ENCODE results near the gene CHST10. TPM values are rescaled to one million over a fixed set of nuclear protein-coding genes. Genes with fewer than 3 reads are reported as not detected.
"Not testable (repeated sequence)": the region's sequence is repeated elsewhere in the genome, so short reads cannot be mapped to it uniquely, and the experiment has no call there.

The CHST10 gene
- total RNA-seq, 1 donor from 2014 or later: 0.50 TPM

DNA sequence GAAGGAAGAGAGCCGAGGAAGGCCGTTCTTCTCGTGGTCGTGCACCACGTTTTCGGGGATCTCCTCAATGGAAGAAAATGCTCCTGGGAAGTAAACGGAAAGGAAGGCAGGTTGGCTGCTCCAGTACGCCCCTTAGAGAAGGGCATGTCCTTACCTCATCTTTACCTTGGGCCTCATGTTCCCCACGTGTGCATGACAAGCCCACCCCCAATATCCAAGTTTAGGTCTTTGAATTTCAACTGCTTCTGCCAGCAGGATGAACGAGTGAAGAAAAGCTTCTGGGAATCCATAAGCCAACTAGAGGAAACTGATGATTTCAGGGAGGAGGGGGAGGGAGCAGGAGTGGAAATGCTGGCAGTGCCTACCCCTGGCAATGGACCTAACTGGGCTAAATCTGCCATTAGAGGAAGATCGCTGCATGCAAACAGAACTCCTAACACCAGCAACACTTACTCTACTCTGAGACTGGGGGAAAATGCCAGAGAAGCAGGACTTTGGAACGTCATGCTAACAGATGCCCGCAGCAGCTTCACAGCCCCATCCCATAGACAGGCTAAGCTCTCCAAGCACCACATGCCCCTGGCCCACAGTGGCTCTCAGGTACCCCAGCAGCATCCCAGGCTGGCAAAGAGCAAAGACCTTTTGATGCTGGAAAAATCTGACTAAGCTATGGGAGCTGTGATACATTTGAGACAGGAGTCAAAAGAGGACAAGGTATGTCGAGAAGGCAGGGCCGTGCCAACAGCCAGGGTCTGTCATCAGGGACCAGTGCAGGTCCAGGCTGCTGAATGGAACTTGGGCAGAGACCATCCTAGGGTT lies 21.7 kb downstream of the CHST10 start:
- DNase-seq (ENCODE audit: low spot score) (no peak), ATAC-seq (no peak)

- ATAC-seq: no peak
- DNase-seq (ENCODE audit: low spot score): no peak
These were observed 23.3 kb downstream of the CHST10 start for GRCh38 chr2:100394111-100394641.

GRCh38 chr2:100393362-100393761 lies 24.1 kb downstream of the CHST10 start:
- ATAC-seq: no peak
- DNase-seq (ENCODE audit: low spot score): no peak

DNA sequence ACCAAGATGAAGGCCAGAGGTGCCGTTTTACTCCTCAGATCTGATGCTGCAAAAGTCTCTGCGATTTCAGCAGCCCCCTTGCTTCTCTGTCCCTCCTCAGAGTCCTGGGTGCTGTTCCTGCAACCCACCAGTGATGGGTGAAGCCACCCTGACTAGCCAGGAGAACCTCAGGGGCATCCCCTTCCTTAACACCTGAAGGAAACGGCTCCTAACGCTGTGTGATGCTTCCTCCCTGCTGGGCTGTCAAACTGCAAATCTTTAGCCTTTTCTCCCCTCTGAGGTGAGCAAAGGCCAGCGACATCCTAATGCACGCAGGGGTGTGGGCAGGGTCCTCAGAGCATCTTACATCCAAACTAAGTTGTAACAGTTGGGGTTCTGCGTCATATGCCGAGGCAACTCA lies 24.8 kb downstream of the CHST10 start:
- no peak for ATAC-seq
- DNase-seq (ENCODE audit: low spot score): no peak

- ATAC-seq: no peak
- DNase-seq (ENCODE audit: low spot score): no peak
These were observed 25.5 kb downstream of the CHST10 start for GRCh38 chr2:100391735-100392515.

DNA sequence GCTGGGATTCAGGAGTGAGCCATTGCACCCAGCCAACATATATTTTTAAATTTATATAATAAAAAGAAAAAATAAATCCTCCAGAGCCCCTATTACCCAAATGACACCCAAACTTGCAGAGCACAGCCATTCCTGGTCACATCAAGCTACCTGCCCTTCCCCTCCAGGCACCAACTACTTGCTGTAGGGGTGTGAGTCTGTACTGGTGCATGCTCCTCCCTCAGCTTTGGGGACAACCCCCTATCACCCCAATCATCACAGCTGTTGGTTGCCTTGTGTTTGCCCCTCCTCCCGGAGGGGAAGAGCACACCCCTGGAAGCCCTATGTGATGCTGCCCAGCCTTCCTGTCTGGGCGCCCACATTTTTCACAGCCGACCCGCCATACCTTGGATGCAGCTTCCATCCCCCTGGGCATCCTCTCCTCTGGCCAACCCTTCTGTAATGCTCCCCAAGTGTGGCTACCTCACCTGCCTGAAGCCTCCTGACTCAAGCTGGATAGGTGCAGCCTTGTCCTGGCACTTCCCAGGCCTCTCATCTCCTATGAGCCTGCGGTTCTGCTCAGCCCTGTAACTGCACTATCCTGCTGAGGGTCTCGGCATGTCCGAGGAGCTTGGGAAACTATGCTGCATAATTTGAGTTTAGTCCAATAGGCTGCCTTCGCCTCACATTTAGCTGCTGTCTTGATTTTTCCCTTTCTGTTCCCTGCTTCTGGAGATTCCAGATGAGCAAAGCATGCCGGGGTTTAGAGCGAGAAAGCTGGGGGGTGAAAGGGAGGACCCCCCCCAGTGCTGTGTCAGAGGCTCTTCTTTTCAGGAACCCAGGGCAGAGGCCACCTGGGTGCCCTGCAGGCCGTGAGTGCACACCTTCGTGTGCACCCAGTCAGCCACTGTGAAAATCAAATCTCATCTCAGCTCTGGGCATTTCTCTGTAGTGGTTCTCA lies 27.2 kb downstream of the CHST10 start:
- ATAC-seq (no peak), DNase-seq (ENCODE audit: low spot score) (no peak)

- ATAC-seq (no peak), DNase-seq (ENCODE audit: low spot score) (no peak)
These were observed 28.8 kb downstream of the CHST10 start for GRCh38 chr2:100388703-100389102.

DNA sequence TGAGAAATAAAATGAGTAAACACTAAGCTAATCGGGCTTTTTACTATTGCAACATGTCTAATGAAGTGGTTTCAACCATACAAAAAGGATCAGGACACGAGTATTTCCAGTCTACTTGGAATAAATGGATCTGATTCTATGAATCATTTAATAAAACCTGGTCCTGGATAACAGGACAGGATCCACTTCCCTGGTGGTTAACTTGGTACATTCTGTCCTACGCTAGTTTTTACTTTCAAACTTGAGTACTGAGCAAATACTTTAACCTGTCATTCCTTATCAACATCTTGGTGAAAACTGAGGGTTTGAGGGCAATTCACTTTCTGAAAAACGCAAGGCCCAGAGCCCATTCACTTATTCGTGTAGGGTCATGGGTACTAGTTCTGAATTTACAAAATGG lies 33.5 kb downstream of the CHST10 start:
- DNase-seq (ENCODE audit: low spot score) (no peak), ATAC-seq (no peak)

GRCh38 chr2:100383306-100383705 lies 34.2 kb downstream of the CHST10 start:
- peak; percentile 74 for ATAC-seq
- no peak for DNase-seq (ENCODE audit: low spot score)

GRCh38 chr2:100381240-100381639 lies 36.2 kb downstream of the CHST10 start:
- DNase-seq (ENCODE audit: low spot score) (peak; percentile 82), ATAC-seq (peak; percentile 98)

GRCh38 chr2:100380681-100381080 lies 36.8 kb downstream of the CHST10 start:
- ATAC-seq (no peak), DNase-seq (ENCODE audit: low spot score) (no peak)

DNA sequence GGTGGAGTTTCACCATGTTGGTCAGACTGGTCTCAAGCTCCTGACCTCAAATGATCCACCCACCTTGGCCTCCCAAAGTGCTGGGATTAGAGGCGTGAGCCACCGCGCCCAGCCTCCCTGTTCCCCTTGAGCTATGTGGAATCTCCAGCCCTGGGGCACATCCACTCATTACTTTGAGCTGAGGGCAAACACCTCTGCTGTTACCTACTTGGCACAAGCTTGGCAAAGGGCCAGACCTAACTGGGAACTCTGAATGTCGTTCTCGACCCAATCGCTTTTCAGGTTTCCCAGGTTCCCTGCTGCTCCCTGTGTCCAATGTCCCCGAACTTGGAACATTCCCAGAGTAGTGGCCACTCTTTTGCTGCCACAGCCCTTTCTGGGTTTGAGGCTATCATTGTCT lies 40.6 kb downstream of the CHST10 start:
- DNase-seq (ENCODE audit: low spot score) (no peak), ATAC-seq (no peak)

DNA sequence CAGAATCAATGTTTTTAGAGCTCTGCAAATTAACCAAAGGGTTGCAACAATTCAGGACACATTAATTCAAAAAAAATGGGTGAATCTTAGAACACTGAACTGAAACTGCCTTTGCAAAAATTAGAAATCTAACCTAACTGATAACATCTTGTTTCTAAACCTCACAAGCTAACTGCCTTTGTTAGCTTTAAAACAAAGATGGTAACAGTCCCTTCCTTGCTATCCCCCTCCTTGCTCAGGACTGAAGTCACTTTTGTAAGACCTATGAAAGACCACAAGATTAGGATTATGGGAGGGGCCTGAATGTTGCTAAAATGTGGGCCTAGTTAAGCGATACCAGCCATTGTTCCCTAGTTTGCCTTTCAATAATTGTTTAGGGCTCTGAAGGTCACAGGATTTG lies 50.3 kb downstream of the CHST10 start:
- no peak for DNase-seq (ENCODE audit: low spot score)
- no peak for ATAC-seq

DNA sequence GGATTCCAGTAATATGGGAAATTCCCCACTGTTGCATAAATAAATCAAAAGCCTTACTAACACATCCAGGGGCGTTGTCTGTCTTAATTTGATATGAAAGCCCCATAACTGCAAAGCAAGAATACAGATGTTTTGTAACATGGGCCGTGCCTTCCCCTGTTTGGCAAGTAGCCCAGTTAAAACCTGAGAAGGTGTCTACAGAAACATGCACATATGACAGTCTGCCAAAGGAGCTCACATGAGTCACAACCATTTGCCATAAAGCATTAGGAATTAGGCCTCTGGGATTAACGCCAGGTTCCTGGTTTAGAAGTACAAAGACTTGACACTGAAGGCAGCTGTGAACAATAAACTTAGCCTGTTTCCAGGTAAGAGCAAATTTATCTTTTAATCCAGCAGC lies 52.0 kb downstream of the CHST10 start:
- DNase-seq (ENCODE audit: low spot score) (no peak), ATAC-seq (no peak)

DNA sequence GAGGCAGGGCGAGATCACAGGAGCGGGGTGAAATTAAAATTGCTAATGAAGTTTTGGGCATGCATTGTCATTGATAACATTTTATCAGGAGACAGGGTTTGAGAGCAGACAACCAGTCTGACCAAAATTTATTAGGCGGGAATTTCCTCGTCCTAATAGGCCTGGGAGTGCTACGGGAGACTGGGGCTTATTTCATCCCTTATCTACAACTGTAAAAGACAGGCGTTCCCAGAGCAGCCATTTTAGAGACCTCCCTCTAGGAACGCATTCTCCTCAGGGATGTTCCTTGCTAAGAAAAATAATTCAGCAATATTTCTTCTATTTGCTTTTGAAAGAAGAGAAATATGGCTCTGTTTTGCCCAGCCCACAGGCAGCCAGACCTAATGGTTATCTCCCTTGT lies 55.2 kb downstream of the CHST10 start:
- DNase-seq (ENCODE audit: low spot score); ATAC-seq: not testable (repeated sequence)

GRCh38 chr2:100359576-100359975 lies 57.9 kb downstream of the CHST10 start:
- no peak for DNase-seq (ENCODE audit: low spot score)
- no peak for ATAC-seq

- no peak for ATAC-seq
- DNase-seq (ENCODE audit: low spot score): no peak
These were observed 58.9 kb downstream of the CHST10 start for GRCh38 chr2:100358554-100358953.

DNA sequence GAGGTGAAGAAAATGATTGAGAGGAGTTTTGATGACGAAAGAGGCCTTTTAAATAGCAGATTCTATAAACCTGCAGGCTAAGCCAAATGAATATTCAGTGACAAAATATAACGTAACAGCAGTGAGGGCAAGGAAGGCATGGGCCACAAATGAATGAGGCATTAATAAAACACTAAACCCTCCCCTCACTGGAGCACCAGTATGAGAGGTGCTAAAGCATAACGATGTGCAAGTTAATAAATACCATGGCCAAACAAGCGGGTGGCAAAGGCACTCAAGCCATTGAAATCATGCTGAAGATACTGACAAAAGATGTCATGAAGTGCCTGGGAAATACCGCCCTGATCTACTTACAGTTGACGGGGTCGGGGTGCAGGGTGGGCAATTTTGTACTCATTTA lies 64.9 kb downstream of the CHST10 start:
- DNase-seq (ENCODE audit: low spot score) (no peak), ATAC-seq (no peak)

GRCh38 chr2:100350661-100351185 lies 66.7 kb downstream of the CHST10 start:
- ATAC-seq (no peak), DNase-seq (ENCODE audit: low spot score) (no peak)

GRCh38 chr2:100345144-100345543 lies 72.3 kb downstream of the CHST10 start:
- ATAC-seq; DNase-seq (ENCODE audit: low spot score): not testable (repeated sequence)

DNA sequence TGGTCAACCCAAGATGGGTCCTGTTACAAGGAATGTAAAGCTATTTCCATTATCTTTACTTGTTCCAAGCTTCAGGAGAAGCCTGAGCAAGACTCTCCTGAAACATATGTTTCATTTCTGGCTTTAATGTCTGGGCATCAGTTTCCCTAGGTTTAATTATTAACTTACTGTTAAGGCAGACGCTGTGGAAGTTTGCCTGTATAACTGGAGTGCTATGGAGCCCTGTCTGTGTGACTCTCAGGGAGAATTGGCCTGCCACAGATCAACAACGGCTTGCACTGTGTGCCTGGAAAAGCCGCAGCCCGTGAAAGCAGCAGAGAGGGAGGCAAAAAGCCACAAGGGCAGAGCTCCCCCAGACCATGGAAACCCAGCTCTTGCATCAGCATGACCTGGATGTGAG lies 73.0 kb downstream of the CHST10 start:
- peak; percentile 62 for ATAC-seq

More for the DNA sequence above, 73.0 kb downstream of the CHST10 start:
- DNase-seq (ENCODE audit: low spot score): no peak
